HepG2 (cell line): ENCODE results near the gene PBX2. TPM values are rescaled to one million over a fixed set of nuclear protein-coding genes. Genes with fewer than 3 reads are reported as not detected.

Experiments
- FLYWCH1 ChIP-seq: sonication (generic); formaldehyde crosslinking; IDR thresholded peaks from 2 replicates; pipeline ENCODE4 v1.8.1; 2023; ENCODE audit warnings: mild to moderate bottlenecking, missing genetic modification reagents
- FOSL2 ChIP-seq: sonication (generic); formaldehyde crosslinking; IDR thresholded peaks from 2 replicates; pipeline ENCODE4 v1.4.0; 2020; ENCODE audit warnings: missing genetic modification reagents
- GPBP1L1 ChIP-seq: sonication (generic); formaldehyde crosslinking; IDR thresholded peaks from 2 replicates; pipeline ENCODE4 v1.5.0; 2020; ENCODE audit warnings: mild to moderate bottlenecking, missing genetic modification reagents
- HNF4A ChIP-seq: sonication (generic); formaldehyde crosslinking; IDR thresholded peaks from 2 replicates; pipeline ENCODE4 v1.4.0; 2020; ENCODE audit warnings: missing genetic modification reagents
- HNRNPLL ChIP-seq: fragments of 200-400 bp; formaldehyde crosslinking; IDR thresholded peaks from 2 replicates; pipeline ENCODE4 v1.6.1; 2017; ENCODE audit warnings: mild to moderate bottlenecking, low read depth, low read length; ENCODE audit not compliant: poor library complexity, severe bottlenecking
- HOXA3 ChIP-seq: sonication (generic); formaldehyde crosslinking; IDR thresholded peaks from 2 replicates; pipeline ENCODE4 v1.5.0; 2020; ENCODE audit warnings: missing genetic modification reagents
- KAT8 ChIP-seq: IDR thresholded peaks from 2 replicates; pipeline ENCODE4 v1.6.1; 2016; ENCODE audit warnings: missing genetic modification reagents, missing compliant biosample characterization
- KMT2B ChIP-seq: IDR thresholded peaks from 2 replicates; pipeline ENCODE4 v1.6.1; 2016; ENCODE audit warnings: missing genetic modification reagents, missing compliant biosample characterization
- MAX ChIP-seq: IDR thresholded peaks from 2 replicates; pipeline ENCODE4 v1.6.1; 2012; ENCODE audit warnings: inconsistent platforms
- PATZ1 ChIP-seq: sonication (generic); formaldehyde crosslinking; IDR thresholded peaks from 2 replicates; pipeline ENCODE4 v1.4.0; 2020; ENCODE audit warnings: missing genetic modification reagents
- RFXANK ChIP-seq: IDR thresholded peaks from 2 replicates; pipeline ENCODE4 v1.6.1; 2016
- SNRNP70 ChIP-seq: fragments of 200-400 bp; formaldehyde crosslinking; IDR thresholded peaks from 2 replicates; pipeline ENCODE4 v1.6.1; 2017; ENCODE audit warnings: mild to moderate bottlenecking, low read depth, low read length, moderate library complexity
- SP5 ChIP-seq: IDR thresholded peaks from 2 replicates; pipeline ENCODE4 v1.6.1; 2016; ENCODE audit warnings: low read depth, borderline replicate concordance
- TBX2 ChIP-seq: sonication (generic); formaldehyde crosslinking; IDR thresholded peaks from 2 replicates; pipeline ENCODE4 v1.5.0; 2020; ENCODE audit warnings: missing genetic modification reagents, mild to moderate bottlenecking, borderline replicate concordance
- ZNF160 ChIP-seq: sonication (generic); formaldehyde crosslinking; IDR thresholded peaks from 2 replicates; pipeline ENCODE4 v1.8.0; 2022; ENCODE audit warnings: mild to moderate bottlenecking, inconsistent platforms, missing genetic modification reagents
- ZNF230 ChIP-seq: sonication (generic); formaldehyde crosslinking; IDR thresholded peaks from 2 replicates; pipeline ENCODE4 v1.4.0; 2020; ENCODE audit warnings: mild to moderate bottlenecking, missing genetic modification reagents
- ZNF343 ChIP-seq: sonication (generic); formaldehyde crosslinking; IDR thresholded peaks from 2 replicates; pipeline ENCODE4 v1.4.0; 2020; ENCODE audit warnings: mild to moderate bottlenecking, missing genetic modification reagents
- ZNF460 ChIP-seq: sonication (generic); formaldehyde crosslinking; IDR thresholded peaks from 2 replicates; pipeline ENCODE4 v1.5.1; 2020; ENCODE audit warnings: missing genetic modification reagents, mild to moderate bottlenecking, borderline replicate concordance
- ZNF567 ChIP-seq: sonication (generic); formaldehyde crosslinking; IDR thresholded peaks from 2 replicates; pipeline ENCODE4 v1.8.1; 2023; ENCODE audit warnings: mild to moderate bottlenecking, missing genetic modification reagents, borderline replicate concordance
- ZNF589 ChIP-seq: sonication (generic); formaldehyde crosslinking; conservative IDR thresholded peaks from 2 replicates; pipeline ENCODE4 v1.8.0; 2022; ENCODE audit warnings: mild to moderate bottlenecking, moderate library complexity, missing genetic modification reagents
- ZNF629 ChIP-seq: sonication (generic); formaldehyde crosslinking; conservative IDR thresholded peaks from 2 replicates; pipeline ENCODE4 v1.5.0; 2020; ENCODE audit warnings: missing genetic modification reagents
- ZNF781 ChIP-seq: sonication (generic); formaldehyde crosslinking; IDR thresholded peaks from 2 replicates; pipeline ENCODE4 v1.5.1; 2020; ENCODE audit warnings: borderline replicate concordance, mild to moderate bottlenecking, missing genetic modification reagents; ENCODE audit errors: not compliant biosample characterization
- polyA plus RNA-seq, 8 experiments: library from polyadenylated mRNA; depleted of rRNA in 3 of 8; stranded (reverse) in 7 of 8; unstranded in 1 of 8; fragments of >200 nt; fragmentation: Illumina TruSeq in 4 of 8; extraction: Trizol in 4 of 8; gene quantifications; 2 replicates each; pipeline versions ENCODE4 v1.2.1 to v1.2.3, GENCODE V29; 2011 to 2016; ENCODE audit warnings: low read depth in 4 of 8, missing spikeins in 1 of 8, mixed read lengths in 1 of 8; ENCODE audit not compliant: insufficient read depth in 1 of 8
- total RNA-seq, 5 experiments: library from RNA; depleted of rRNA; stranded (reverse); fragments of >200 nt; fragmentation: Illumina TruSeq; extraction: Trizol; gene quantifications; 2 replicates each; pipeline ENCODE4 v1.2.3, GENCODE V29; 2016; ENCODE audit warnings: low read depth in 1 of 5
- TF ChIP-seq, protein P1 (sequence below): sonication (generic); formaldehyde crosslinking; conservative IDR thresholded peaks from 2 replicates; pipeline ENCODE4 v1.4.0; 2020; ENCODE audit warnings: missing genetic modification reagents
- TF ChIP-seq, protein P2 (sequence below): sonication (generic); formaldehyde crosslinking; IDR thresholded peaks from 2 replicates; pipeline ENCODE4 v1.4.0; 2020; ENCODE audit warnings: missing genetic modification reagents

Gene PBX2
- total and polyA plus RNA-seq, 2 of the 13 experiments (the other 11 are each of a cell fraction or from before 2014, with no cell fraction given) = 42.3 to 77.8 TPM

DNA sequence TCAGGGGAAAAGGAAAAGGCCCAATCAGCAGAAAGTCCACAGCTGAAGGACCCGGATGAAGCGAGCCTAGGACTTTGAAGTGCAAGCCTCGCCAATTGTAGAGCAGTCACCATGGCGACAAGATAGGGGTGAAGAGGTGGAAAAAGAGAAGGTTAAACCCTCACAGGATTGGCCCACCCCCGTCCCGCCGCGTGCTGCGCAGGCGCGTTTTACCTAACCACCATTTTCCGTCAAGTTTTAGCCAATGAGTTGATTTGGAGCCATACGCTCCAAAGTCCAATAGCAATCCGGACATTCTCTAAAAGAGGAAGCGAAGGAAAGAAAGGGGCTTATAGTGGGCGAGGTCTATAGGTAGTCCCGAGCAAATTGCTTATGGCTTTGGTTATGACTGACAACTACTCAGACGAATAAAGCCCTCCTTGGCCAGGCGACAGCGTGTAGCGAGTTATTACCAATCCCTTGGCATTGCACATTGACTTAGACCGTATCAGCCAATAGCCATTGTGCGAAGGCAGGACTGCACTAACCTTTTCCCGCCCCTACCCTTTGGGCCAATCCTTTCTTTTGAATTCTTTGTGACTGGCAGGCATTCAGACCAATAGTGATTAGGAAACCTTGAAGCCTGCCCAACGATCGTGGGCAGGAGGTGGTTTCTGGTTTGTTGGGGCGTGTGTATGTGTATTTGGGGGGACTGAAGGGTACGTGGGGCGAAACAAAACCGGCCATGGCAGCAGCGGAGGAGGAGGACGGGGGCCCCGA is 12.0 kb downstream of the PBX2 start, which contains the start of gene RNF5 (continued):
- TF ChIP-seq KMT2B = 0 out of 2 replicates have a peak, but pooled peaks have one; percentile 17
- TF ChIP-seq, protein P1, sequence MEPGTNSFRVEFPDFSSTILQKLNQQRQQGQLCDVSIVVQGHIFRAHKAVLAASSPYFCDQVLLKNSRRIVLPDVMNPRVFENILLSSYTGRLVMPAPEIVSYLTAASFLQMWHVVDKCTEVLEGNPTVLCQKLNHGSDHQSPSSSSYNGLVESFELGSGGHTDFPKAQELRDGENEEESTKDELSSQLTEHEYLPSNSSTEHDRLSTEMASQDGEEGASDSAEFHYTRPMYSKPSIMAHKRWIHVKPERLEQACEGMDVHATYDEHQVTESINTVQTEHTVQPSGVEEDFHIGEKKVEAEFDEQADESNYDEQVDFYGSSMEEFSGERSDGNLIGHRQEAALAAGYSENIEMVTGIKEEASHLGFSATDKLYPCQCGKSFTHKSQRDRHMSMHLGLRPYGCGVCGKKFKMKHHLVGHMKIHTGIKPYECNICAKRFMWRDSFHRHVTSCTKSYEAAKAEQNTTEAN (CRISPR knock-in tag) = no peak
- no peak for TF ChIP-seq ZNF343 (CRISPR knock-in tag)
- peak; percentile 77 for TF ChIP-seq HNF4A (CRISPR knock-in tag)
- TF ChIP-seq ZNF629 (CRISPR knock-in tag) = no peak
- TF ChIP-seq ZNF460 (CRISPR knock-in tag) = no peak
- no peak for TF ChIP-seq ZNF567 (CRISPR knock-in tag)
- TF ChIP-seq PATZ1 = peak; percentile 24; the same call in 1 of the 2 replicates
- TF ChIP-seq FLYWCH1 (CRISPR knock-in tag) = no peak
- TF ChIP-seq FOSL2 (CRISPR knock-in tag) = no peak; the same call in 1 of the 2 replicates
- peak; percentile 70; the same call in 1 of the 2 replicates for TF ChIP-seq MAX
- peak; percentile 9; the same call in 1 of the 2 replicates for TF ChIP-seq KAT8 (CRISPR knock-in tag)
- peak; percentile 71 for TF ChIP-seq HNRNPLL
- TF ChIP-seq ZNF589 = no peak
- no peak for TF ChIP-seq ZNF160 (CRISPR knock-in tag)
- TF ChIP-seq, protein P2, sequence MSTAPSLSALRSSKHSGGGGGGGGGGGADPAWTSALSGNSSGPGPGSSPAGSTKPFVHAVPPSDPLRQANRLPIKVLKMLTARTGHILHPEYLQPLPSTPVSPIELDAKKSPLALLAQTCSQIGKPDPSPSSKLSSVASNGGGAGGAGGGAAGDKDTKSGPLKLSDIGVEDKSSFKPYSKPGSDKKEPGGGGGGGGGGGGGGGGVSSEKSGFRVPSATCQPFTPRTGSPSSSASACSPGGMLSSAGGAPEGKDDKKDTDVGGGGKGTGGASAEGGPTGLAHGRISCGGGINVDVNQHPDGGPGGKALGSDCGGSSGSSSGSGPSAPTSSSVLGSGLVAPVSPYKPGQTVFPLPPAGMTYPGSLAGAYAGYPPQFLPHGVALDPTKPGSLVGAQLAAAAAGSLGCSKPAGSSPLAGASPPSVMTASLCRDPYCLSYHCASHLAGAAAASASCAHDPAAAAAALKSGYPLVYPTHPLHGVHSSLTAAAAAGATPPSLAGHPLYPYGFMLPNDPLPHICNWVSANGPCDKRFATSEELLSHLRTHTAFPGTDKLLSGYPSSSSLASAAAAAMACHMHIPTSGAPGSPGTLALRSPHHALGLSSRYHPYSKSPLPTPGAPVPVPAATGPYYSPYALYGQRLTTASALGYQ (CRISPR knock-in tag) = no peak
- no peak for TF ChIP-seq GPBP1L1 (CRISPR knock-in tag)
- TF ChIP-seq RFXANK = peak; percentile 24; the same call in 1 of the 2 replicates
- peak; percentile 75; the same call in 1 of the 2 replicates for TF ChIP-seq TBX2 (CRISPR knock-in tag)
- peak; percentile 50 for TF ChIP-seq HOXA3 (CRISPR knock-in tag)
- TF ChIP-seq SNRNP70 = no peak
- no peak for TF ChIP-seq ZNF781
- TF ChIP-seq ZNF230 (CRISPR knock-in tag) = no peak
- TF ChIP-seq SP5 = no peak; the same call in 1 of the 2 replicates
